A549 (cell line): ENCODE data around the gene C14orf132. TPM values are rescaled to one million over a fixed set of nuclear protein-coding genes. Genes with fewer than 3 reads are reported as not detected.

Experiments
- ATAC-seq, 2 experiments: fragments of 200-7000 bp in 1 of 2; fragments of >200 bp in 1 of 2; cut with Nextera tagmentation in 1 of 2; cut with Tn5 transposase in 1 of 2; 3 replicates each; pipeline versions ENCODE4 v1.8.0 to v1.9.1; 2018 to 2020; ENCODE audit warnings: mild to moderate bottlenecking in 1 of 2, moderate library complexity in 1 of 2
- CTCF ChIA-PET: fragments of 300-600 bp; sonication (Branson Sonifier 250); formaldehyde crosslinking; extraction: SDS; loops from one replicate; lab custom pipeline; 2021; ENCODE audit warnings: antibody characterized with exemption, inconsistent platforms; lab: Yijun Ruan, JAX
- POLR2A ChIA-PET: fragments of 350-600 bp; formaldehyde crosslinking; extraction: SDS; loops from one replicate; lab custom pipeline; 2021; ENCODE audit warnings: antibody characterized with exemption, inconsistent platforms; lab: Yijun Ruan, JAX
- DNase-seq, 2 experiments: peaks; one replicate each; pipeline versions ENCODE4 v3.0.0 to v3.0.0-alpha.2; 2011 to 2016; ENCODE audit warnings: low read depth in 1 of 2, low spot score in 1 of 2
- FAIRE-seq: peaks from 2 replicates; lab custom pipeline; 2011; peaks lifted over from hg19 to GRCh38; lab: Jason Lieb, UNC
- H3K27ac ChIP-seq, 2 experiments: fragments of >200 bp; sonication (Bioruptor Twin); formaldehyde crosslinking; 3 replicates each; pipeline ENCODE4 v1.5.1; 2016 to 2017
- H3K4me1 ChIP-seq: fragments of >200 bp; sonication (Bioruptor Twin); formaldehyde crosslinking; 3 replicates; pipeline ENCODE4 v1.6.1; 2016
- H3K4me2 ChIP-seq: fragments of >200 bp; sonication (Bioruptor Twin); formaldehyde crosslinking; 3 replicates; pipeline ENCODE4 v1.6.1; 2016
- H3K4me3 ChIP-seq: fragments of >200 bp; sonication (Bioruptor Twin); formaldehyde crosslinking; 3 replicates; pipeline ENCODE4 v1.5.1; 2016
- H3K9me3 ChIP-seq: fragments of >200 bp; sonication (Bioruptor Twin); formaldehyde crosslinking; 3 replicates; pipeline ENCODE4 v1.6.1; 2016
- CBX2 ChIP-seq: fragments of 200-600 bp; sonication (generic); IDR thresholded peaks from 2 replicates; pipeline ENCODE4 v1.6.1; 2016; ENCODE audit warnings: low read depth, mild to moderate bottlenecking, borderline replicate concordance
- CEBPB ChIP-seq, 2 experiments: fragments of >200 bp in 1 of 2; sonication (Bioruptor Twin) in 1 of 2; formaldehyde crosslinking in 1 of 2; IDR thresholded peaks; 2 replicates each; pipeline ENCODE4 v1.6.1; 2012 to 2016
- CHD4 ChIP-seq: fragments of 200-600 bp; sonication (generic); IDR thresholded peaks from 2 replicates; pipeline ENCODE4 v1.6.1; 2016; ENCODE audit warnings: antibody characterized with exemption, mild to moderate bottlenecking, borderline replicate concordance
- FOSL2 ChIP-seq, 2 experiments: fragments of 450-650 bp in 1 of 2; fragments of >200 bp in 1 of 2; sonication (Bioruptor Twin) in 1 of 2; formaldehyde crosslinking; IDR thresholded peaks; 2 replicates each; pipeline versions ENCODE4 v1.5.0 to v1.6.1; 2016 to 2020; ENCODE audit warnings: mild to moderate bottlenecking in 1 of 2, moderate library complexity in 1 of 2
- HOXB13 ChIP-seq: fragments of 250-450 bp; sonication (Bioruptor Pico); IDR thresholded peaks from 2 replicates; pipeline ENCODE4 v1.5.0; 2020; ENCODE audit warnings: low read depth, mild to moderate bottlenecking, moderate library complexity
- JUNB ChIP-seq: fragments of >200 bp; sonication (Bioruptor Twin); formaldehyde crosslinking; IDR thresholded peaks from 2 replicates; pipeline ENCODE4 v1.6.1; 2016
- KDM1A ChIP-seq: fragments of 200-600 bp; sonication (generic); IDR thresholded peaks from 2 replicates; pipeline ENCODE4 v1.6.1; 2016; ENCODE audit warnings: low read depth, mild to moderate bottlenecking
- MAZ ChIP-seq: fragments of 150-350 bp; IDR thresholded peaks from 2 replicates; pipeline ENCODE4 v1.6.1; 2014; ENCODE audit warnings: antibody characterized with exemption, low read depth, low read length, borderline replicate concordance
- NFE2L2 ChIP-seq: fragments of 150-350 bp; conservative IDR thresholded peaks from 2 replicates; pipeline ENCODE4 v1.6.1; 2014; ENCODE audit warnings: low read length
- RFX5 ChIP-seq: fragments of 450-650 bp; IDR thresholded peaks from 2 replicates; pipeline ENCODE4 v1.7.1; 2014; ENCODE audit warnings: antibody characterized with exemption, mild to moderate bottlenecking, moderate library complexity
- SMC3 ChIP-seq: fragments of >200 bp; sonication (Bioruptor Twin); formaldehyde crosslinking; IDR thresholded peaks from 3 replicates; pipeline ENCODE4 v1.6.1; 2018; ENCODE audit warnings: inconsistent platforms
- SREBF2 ChIP-seq: fragments of 450-650 bp; IDR thresholded peaks from 2 replicates; pipeline ENCODE4 v1.6.1; 2014; ENCODE audit warnings: mild to moderate bottlenecking, moderate library complexity
- TP53 ChIP-seq: fragments of 250-450 bp; sonication (Bioruptor Pico); IDR thresholded peaks from 2 replicates; pipeline ENCODE4 v1.5.0; 2021; ENCODE audit warnings: mild to moderate bottlenecking, moderate library complexity
- USF2 ChIP-seq: fragments of 450-650 bp; IDR thresholded peaks from 2 replicates; pipeline ENCODE4 v1.6.1; 2014; ENCODE audit warnings: antibody characterized with exemption
- ZC3H11A ChIP-seq: fragments of 450-650 bp; IDR thresholded peaks from 2 replicates; pipeline ENCODE4 v1.6.1; 2014; ENCODE audit warnings: antibody characterized with exemption, mild to moderate bottlenecking
- ZNF302 ChIP-seq: fragments of 250-450 bp; sonication (Bioruptor Pico); IDR thresholded peaks from 2 replicates; pipeline ENCODE4 v1.9.0; 2021; ENCODE audit warnings: inconsistent platforms, mild to moderate bottlenecking, moderate library complexity
- WGBS: methylation state at CpG from one replicate; pipeline ENCODE4 v1.1.6; 2017; ENCODE audit errors: missing lambda C conversion rate; 5-methylcytosine and 5-hydroxymethylcytosine counted together
- polyA plus RNA-seq, 4 experiments: library from polyadenylated mRNA; depleted of rRNA in 3 of 4; stranded (reverse); fragments of >200 nt; fragmentation: RNase III in 1 of 4; extraction: RNeasy Plus Mini Kit Qiagen cat#74134 plus additional on column Dnase treatment in 1 of 4; gene quantifications; 2 replicates in 3 of 4; 3 replicates in 1 of 4; pipeline ENCODE4 v1.2.3, GENCODE V29; 2011 to 2017
- TF ChIP-seq, protein P1 (sequence below): fragments of >200 bp; sonication (Bioruptor Twin); formaldehyde crosslinking; IDR thresholded peaks from 3 replicates; pipeline ENCODE4 v1.6.1; 2016
- TF ChIP-seq, protein P2 (sequence below): fragments of >200 bp; sonication (Bioruptor Twin); formaldehyde crosslinking; IDR thresholded peaks from 3 replicates; pipeline ENCODE4 v1.5.1; 2016

The C14orf132 gene
- polyA plus RNA-seq, 2 of the 4 experiments (the other 2 are of a cell fraction): 4.6 to 8.5 TPM

GRCh38 chr14:96084796-96085195 lies 45.6 kb downstream of the C14orf132 start:
- DNase-seq (no peak), ATAC-seq (no peak), FAIRE-seq (no peak)
- no peak overlapping the region for H3K4me3 ChIP-seq
- WGBS: 72% methylated on average over 4 of the region's 4 CpGs
- ChIA-PET POLR2A (no interaction called here), CTCF (interaction anchor here (1.6 kb wide), 1 partner anchor 14 kb away, joined by 4 read pairs; no protein-coding TSS in a partner anchor)
- TF ChIP-seq ZC3H11A: no peak
- no peak for TF ChIP-seq HOXB13 (CRISPR knock-in tag)
- TF ChIP-seq TP53 (CRISPR knock-in tag): no peak
- TF ChIP-seq, protein P1, sequence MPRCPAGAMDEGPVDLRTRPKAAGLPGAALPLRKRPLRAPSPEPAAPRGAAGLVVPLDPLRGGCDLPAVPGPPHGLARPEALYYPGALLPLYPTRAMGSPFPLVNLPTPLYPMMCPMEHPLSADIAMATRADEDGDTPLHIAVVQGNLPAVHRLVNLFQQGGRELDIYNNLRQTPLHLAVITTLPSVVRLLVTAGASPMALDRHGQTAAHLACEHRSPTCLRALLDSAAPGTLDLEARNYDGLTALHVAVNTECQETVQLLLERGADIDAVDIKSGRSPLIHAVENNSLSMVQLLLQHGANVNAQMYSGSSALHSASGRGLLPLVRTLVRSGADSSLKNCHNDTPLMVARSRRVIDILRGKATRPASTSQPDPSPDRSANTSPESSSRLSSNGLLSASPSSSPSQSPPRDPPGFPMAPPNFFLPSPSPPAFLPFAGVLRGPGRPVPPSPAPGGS: no peak
- peaks cover 22% of the 10 kb centered on the region for H3K4me1 ChIP-seq
- H3K9me3 ChIP-seq: no peaks in the 10 kb centered on the region
- H3K27ac ChIP-seq: peak overlapping the region in 1 of 2 experiments; percentile 47; a peak in 1 of 6 replicates
- H3K4me2 ChIP-seq: no peak overlapping the region

- DNase-seq: no peak
- ChIA-PET POLR2A (no interaction called here), CTCF (no interaction called here)
- H3K4me2 ChIP-seq: no peak overlapping the region; the same call in 2 of the 3 replicates
- H3K27ac ChIP-seq: peak overlapping the region in 1 of 2 experiments; percentile 47; a peak in 2 of 6 replicates
- 91% methylated on average over 8 of the region's 8 CpGs for WGBS
- TF ChIP-seq CHD4: no peak
- TF ChIP-seq JUNB: no peak
- TF ChIP-seq SREBF2: no peak
- no peak for TF ChIP-seq KDM1A
- no peak for TF ChIP-seq NFE2L2
- no peak for TF ChIP-seq CBX2
- no peak for TF ChIP-seq CEBPB (IDR thresholded peaks at IDR 0.05)
- no peak for TF ChIP-seq USF2
- no peak for TF ChIP-seq SMC3
- FAIRE-seq: no peak
- no peaks in the 10 kb centered on the region for H3K9me3 ChIP-seq
- peaks cover 22% of the 10 kb centered on the region for H3K4me1 ChIP-seq
- H3K4me3 ChIP-seq: no peak overlapping the region
- ATAC-seq: no peak
These were observed 46.2 kb downstream of the C14orf132 start for GRCh38 chr14:96085369-96085768.

GRCh38 chr14:96086032-96086431 lies 46.9 kb downstream of the C14orf132 start:
- POLR2A ChIA-PET: interaction anchor here (0.5 kb wide), 1 partner anchor 1892 kb away, joined by 5 read pairs; no protein-coding TSS in a partner anchor

DNA sequence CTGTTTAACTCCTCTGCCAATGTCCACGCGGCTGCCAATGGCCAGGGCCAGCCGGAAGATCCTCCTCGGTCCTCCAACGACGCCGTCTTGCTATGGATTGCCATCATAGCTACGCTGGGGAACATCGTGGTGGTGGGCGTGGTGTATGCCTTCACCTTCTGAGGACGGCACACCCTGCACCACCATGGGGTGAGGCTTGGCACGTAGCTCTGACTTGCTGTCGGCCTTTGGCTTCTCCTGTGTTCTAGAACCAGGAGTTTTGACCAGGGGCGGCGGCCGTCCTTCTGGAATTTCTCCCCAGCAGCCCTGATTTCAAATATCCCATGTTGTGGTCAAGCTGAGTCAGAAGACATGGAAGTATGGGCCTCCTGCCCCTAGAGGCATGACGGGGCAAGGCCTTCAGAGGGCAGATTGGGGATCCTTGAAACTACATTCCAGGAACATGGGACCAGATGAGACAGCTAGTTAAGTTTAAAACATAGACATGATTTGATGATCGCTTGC lies 47.5 kb downstream of the C14orf132 start:
- H3K4me3 ChIP-seq: no peak overlapping the region
- 82% methylated on average over 15 of the region's 18 CpGs for WGBS
- ATAC-seq (no peak), DNase-seq (no peak), FAIRE-seq (no peak)
- peak overlapping the region; percentile 47; the same call in 2 of the 3 replicates for H3K4me2 ChIP-seq
- TF ChIP-seq RFX5 (no peak), USF2 (no peak), ZNF302 (CRISPR knock-in tag) (no peak), MAZ (no peak)
- TF ChIP-seq, protein P2, sequence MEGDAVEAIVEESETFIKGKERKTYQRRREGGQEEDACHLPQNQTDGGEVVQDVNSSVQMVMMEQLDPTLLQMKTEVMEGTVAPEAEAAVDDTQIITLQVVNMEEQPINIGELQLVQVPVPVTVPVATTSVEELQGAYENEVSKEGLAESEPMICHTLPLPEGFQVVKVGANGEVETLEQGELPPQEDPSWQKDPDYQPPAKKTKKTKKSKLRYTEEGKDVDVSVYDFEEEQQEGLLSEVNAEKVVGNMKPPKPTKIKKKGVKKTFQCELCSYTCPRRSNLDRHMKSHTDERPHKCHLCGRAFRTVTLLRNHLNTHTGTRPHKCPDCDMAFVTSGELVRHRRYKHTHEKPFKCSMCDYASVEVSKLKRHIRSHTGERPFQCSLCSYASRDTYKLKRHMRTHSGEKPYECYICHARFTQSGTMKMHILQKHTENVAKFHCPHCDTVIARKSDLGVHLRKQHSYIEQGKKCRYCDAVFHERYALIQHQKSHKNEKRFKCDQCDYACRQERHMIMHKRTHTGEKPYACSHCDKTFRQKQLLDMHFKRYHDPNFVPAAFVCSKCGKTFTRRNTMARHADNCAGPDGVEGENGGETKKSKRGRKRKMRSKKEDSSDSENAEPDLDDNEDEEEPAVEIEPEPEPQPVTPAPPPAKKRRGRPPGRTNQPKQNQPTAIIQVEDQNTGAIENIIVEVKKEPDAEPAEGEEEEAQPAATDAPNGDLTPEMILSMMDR: no peak
- peak overlapping the region in 1 of 2 experiments; percentile 59; a peak in 5 of 6 replicates for H3K27ac ChIP-seq
- POLR2A ChIA-PET: interaction anchor here (0.5 kb wide), 1 partner anchor 1892 kb away, joined by 5 read pairs; no protein-coding TSS in a partner anchor
- no peaks in the 10 kb centered on the region for H3K9me3 ChIP-seq
- CTCF ChIA-PET: interaction anchor here (0.5 to 3.6 kb wide), 8 partner anchors 9 to 1166 kb away, joined by 3 to 22 read pairs (median 5); no protein-coding TSS in a partner anchor
- H3K4me1 ChIP-seq: peaks cover 22% of the 10 kb centered on the region

More at GRCh38 chr14:96086032-96086431, 46.9 kb downstream of the C14orf132 start:
- Histone ChIP-seq H3K4me2 (peak overlapping the region; percentile 47), H3K4me3 (no peak overlapping the region), H3K27ac (peak overlapping the region in 1 of 2 experiments; percentile 59; a peak in 5 of 6 replicates), H3K4me1 (peaks cover 22% of the 10 kb centered on the region), H3K9me3 (no peaks in the 10 kb centered on the region)
- WGBS: 38% methylated on average over 3 of the region's 3 CpGs
- no peak for FAIRE-seq
- peak; percentile 42 to 52 for DNase-seq
- ATAC-seq: peak; percentile 51 to 69; a peak in 3 of 6 replicates
- CTCF ChIA-PET: interaction anchor here (0.6 to 3.6 kb wide), 5 partner anchors 12 to 92 kb away, joined by 3 to 22 read pairs (median 7); no protein-coding TSS in a partner anchor
- TF ChIP-seq FOSL2 (IDR thresholded peaks at IDR 0.05): peak; percentile 25; the same call in 1 of the 2 replicates
- peak; percentile 41 for TF ChIP-seq FOSL2 (CRISPR knock-in tag; IDR thresholded peaks at IDR 0.05)
- no peak for TF ChIP-seq CEBPB (IDR thresholded peaks at IDR 0.05)
